B cell (primary cell): ENCODE results near the gene MBOAT7. TPM values are rescaled to one million over a fixed set of nuclear protein-coding genes. Genes with fewer than 3 reads are reported as not detected.

Experiments used
- ATAC-seq: fragments of 200-7000 bp; cut with Tn5 transposase; one replicate; pipeline ENCODE4 v1.10.0; 2021; ENCODE audit warnings: low read depth, mild to moderate bottlenecking, moderate number of reproducible peaks, moderate library complexity
- CTCF ChIA-PET: fragments of 350-600 bp; sonication (Branson Sonifier 250); formaldehyde crosslinking; loops from one replicate; lab custom pipeline; 2021; ENCODE audit warnings: antibody characterized with exemption, inconsistent platforms; lab: Charles Lee
- POLR2A ChIA-PET: fragments of 350-600 bp; sonication (Branson Sonifier 250); formaldehyde crosslinking; loops from one replicate; lab custom pipeline; 2021; ENCODE audit warnings: antibody characterized with exemption; lab: Charles Lee
- DNase-seq: peaks from one replicate; pipeline ENCODE4 v3.0.0; 2013
- H2AFZ ChIP-seq: 2 replicates; pipeline ENCODE4 v1.6.1; 2012; ENCODE audit warnings: mild to moderate bottlenecking, low read depth, low read length; ENCODE audit not compliant: insufficient read depth, poor library complexity, severe bottlenecking
- H3K27ac ChIP-seq, 2 donors: 1 replicate in 1 of 2; 2 replicates in 1 of 2; pipeline ENCODE4 v1.5.1; 2012 to 2013; ENCODE audit warnings: low read length in 2 of 2, mild to moderate bottlenecking in 2 of 2, moderate library complexity in 1 of 2
- H3K27me3 ChIP-seq, 4 experiments: fragments of 200-600 bp in 1 of 4; sonication (generic) in 1 of 4; replicated peaks in 1 of 4; 1 replicate in 2 of 4; 2 replicates in 2 of 4; pipeline versions ENCODE4 v1.6.1 to v1.7.0; 2013 to 2016; ENCODE audit warnings: low read length in 3 of 4, mild to moderate bottlenecking in 2 of 4, mixed read lengths in 1 of 4, moderate library complexity in 1 of 4; ENCODE audit not compliant: insufficient read depth in 4 of 4, control insufficient read depth in 3 of 4; ENCODE audit errors: control extremely low read depth in 1 of 4
- H3K36me3 ChIP-seq, 2 experiments: replicated peaks in 1 of 2; 1 replicate in 1 of 2; 2 replicates in 1 of 2; pipeline versions ENCODE4 v1.6.1 to v1.7.1; 2013; ENCODE audit warnings: low read length in 1 of 2; ENCODE audit not compliant: insufficient read depth in 2 of 2, control insufficient read depth in 1 of 2; ENCODE audit errors: control extremely low read depth in 1 of 2, extremely low read depth in 1 of 2
- H3K4me1 ChIP-seq, 2 donors: fragments of 200-600 bp in 1 of 2; sonication (generic) in 1 of 2; 1 replicate in 1 of 2; 2 replicates in 1 of 2; pipeline versions ENCODE4 v1.5.1 to v1.6.1; 2013 to 2017; ENCODE audit warnings: low read length in 2 of 2; ENCODE audit not compliant: control insufficient read depth in 2 of 2, insufficient read depth in 2 of 2
- H3K4me2 ChIP-seq: replicated peaks from 2 replicates; pipeline ENCODE3; 2012; ENCODE audit warnings: mild to moderate bottlenecking, low read depth, low read length; ENCODE audit not compliant: poor library complexity, severe bottlenecking
- H3K4me3 ChIP-seq, 5 experiments: fragments of 200-600 bp in 1 of 5; sonication (generic) in 1 of 5; 1 replicate in 3 of 5; 2 replicates in 2 of 5; pipeline versions ENCODE4 v1.5.1 to v1.7.0; 2011 to 2016; ENCODE audit warnings: low read length in 4 of 5, mild to moderate bottlenecking in 4 of 5, low read depth in 2 of 5, control low read depth in 1 of 5, moderate library complexity in 1 of 5; ENCODE audit not compliant: insufficient read depth in 1 of 5; ENCODE audit errors: control extremely low read depth in 1 of 5, extremely low read depth in 1 of 5
- H3K79me2 ChIP-seq: fragments of 200-600 bp; sonication (generic); one replicate; pipeline ENCODE4 v1.6.0; 2016; ENCODE audit warnings: low read length; ENCODE audit not compliant: control insufficient read depth, insufficient read depth
- H3K9ac ChIP-seq: fragments of 200-600 bp; sonication (generic); 2 replicates; pipeline ENCODE4 v1.6.1; 2017; ENCODE audit warnings: mild to moderate bottlenecking, low read length, moderate library complexity
- H3K9me3 ChIP-seq, 3 donors: one replicate each; pipeline versions ENCODE4 v1.6.1 to v1.7.1; 2013; ENCODE audit warnings: low read length in 2 of 3; ENCODE audit not compliant: control insufficient read depth in 2 of 3, insufficient read depth in 1 of 3; ENCODE audit errors: control extremely low read depth in 1 of 3
- H4K20me1 ChIP-seq: 2 replicates; pipeline ENCODE4 v1.6.0; 2012; ENCODE audit warnings: mild to moderate bottlenecking, low read length; ENCODE audit not compliant: insufficient read depth, control insufficient read depth, poor library complexity, severe bottlenecking
- H3K27ac Mint-ChIP-seq: one replicate; pipeline ENCODE4 v1.8.0; 2021; ENCODE audit warnings: mixed read lengths
- H3K27me3 Mint-ChIP-seq: one replicate; pipeline ENCODE4 v1.8.0; 2021; ENCODE audit warnings: mixed read lengths
- H3K4me1 Mint-ChIP-seq: one replicate; pipeline ENCODE4 v1.8.0; 2021; ENCODE audit warnings: mixed read lengths
- H3K4me3 Mint-ChIP-seq: one replicate; pipeline ENCODE4 v1.8.0; 2021; ENCODE audit warnings: mixed read lengths
- H3K9me3 Mint-ChIP-seq: one replicate; pipeline ENCODE4 v1.8.0; 2022; ENCODE audit warnings: mixed read lengths; ENCODE audit not compliant: insufficient read depth
- CTCF ChIP-seq: fragments of 200-600 bp; IDR thresholded peaks from one replicate; pipeline ENCODE4 v1.8.0; 2022; ENCODE audit warnings: antibody characterized with exemption, mild to moderate bottlenecking
- EZH2 ChIP-seq: IDR thresholded peaks from 2 replicates; pipeline ENCODE4 v1.6.1; 2012; ENCODE audit warnings: borderline replicate concordance, low read depth, mild to moderate bottlenecking, moderate library complexity, low read length; ENCODE audit not compliant: insufficient read depth, poor library complexity, severe bottlenecking
- WGBS: methylation state at CpG from one replicate; pipeline ENCODE4 v1.1.5; 2013; ENCODE audit warnings: missing lambda C conversion rate; ENCODE audit not compliant: insufficient coverage; 5-methylcytosine and 5-hydroxymethylcytosine counted together
- intact Hi-C: fragments of 100-400 bp; cut with micrococcal nuclease; formaldehyde crosslinking; loops from one replicate; pipeline ENCODE4 v1.10.0; 2022
- polyA plus RNA-seq: library from polyadenylated mRNA; depleted of rRNA; stranded (reverse); fragments of >200 nt; gene quantifications from 2 replicates; pipeline ENCODE4 v1.2.3, GENCODE V29; 2012
- total RNA-seq, 2 donors: library from RNA; stranded (reverse); fragments of 120-200 nt in 1 of 2; gene quantifications; 1 replicate in 1 of 2; 2 replicates in 1 of 2; pipeline versions ENCODE4 v1.2.3 to v1.2.4, GENCODE V29; 2013 to 2022

MBOAT7 gene
- total and polyA plus RNA-seq, 2 donors (not counting 1 experiment from before 2014, with no cell fraction given): 22.3 to 34.8 TPM

- no peaks in the 10 kb centered on the region for H3K9me3 Mint-ChIP-seq
- intact Hi-C loops: no loop called here
- no peak overlapping the region for H3K4me3 ChIP-seq
- peak overlapping the region; percentile 62 for H3K27ac Mint-ChIP-seq
- POLR2A ChIA-PET: interaction anchor here (1.3 to 1.5 kb wide), 2 partner anchors 17 to 19 kb away, joined by 4 to 5 read pairs; partner anchors contain the start of genes MBOAT7 and TSEN34
- peak; percentile 70 for DNase-seq
- H3K4me2 ChIP-seq: peak overlapping the region; percentile 21
- peak overlapping the region; percentile 27 for H3K9ac ChIP-seq
- no peak for TF ChIP-seq CTCF
- no peak for TF ChIP-seq EZH2
- H3K4me1 Mint-ChIP-seq: peaks cover 65% of the 10 kb centered on the region
- no peaks in the 10 kb centered on the region for H3K9me3 ChIP-seq
- H3K4me1 ChIP-seq: peaks cover 30 to 68% of the 10 kb centered on the region in 2 donors
- CTCF ChIA-PET: interaction anchor here (0.6 to 1.3 kb wide), 5 partner anchors 19 to 183 kb away, joined by 3 read pairs; partner anchors contain the start of gene MBOAT7
- peaks cover 77% of the 10 kb centered on the region for H3K79me2 ChIP-seq
- H3K27ac ChIP-seq: peak overlapping the region in 1 of 2 donors; percentile 21
- peaks cover 80% of the 10 kb centered on the region for H4K20me1 ChIP-seq
- H2AFZ ChIP-seq: no peak overlapping the region
- H3K27me3 ChIP-seq: no peaks in the 10 kb centered on the region
- 24% methylated on average over 16 of the region's 18 CpGs for WGBS
- peak; percentile 46 for ATAC-seq
- H3K36me3 ChIP-seq: peaks cover 0 to 47% of the 10 kb centered on the region in 2 experiments
- peak overlapping the region; percentile 18 for H3K4me3 Mint-ChIP-seq
- no peaks in the 10 kb centered on the region for H3K27me3 Mint-ChIP-seq
Observed at GRCh38 chr19:54207983-54208783, 18.8 kb upstream of the MBOAT7 start.

DNA sequence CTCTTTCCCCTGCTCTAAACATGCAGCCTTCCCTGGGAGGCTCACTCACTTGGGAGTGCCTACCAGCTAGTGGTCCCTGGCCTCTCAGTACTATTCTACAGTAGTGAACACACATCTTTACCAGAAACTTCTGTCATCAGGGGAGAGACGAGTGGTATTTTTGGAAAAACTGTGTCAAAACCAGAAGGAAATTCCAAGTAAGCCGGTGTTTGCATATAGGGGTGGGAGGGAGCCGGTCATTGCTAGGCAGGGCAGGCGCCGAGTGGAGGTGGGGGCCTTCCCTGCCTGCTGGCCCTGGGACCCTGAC lies 18.2 kb upstream of the MBOAT7 start:
- Mint-ChIP-seq H3K27ac (peak overlapping the region; percentile 62), H3K9me3 (no peaks in the 10 kb centered on the region), H3K27me3 (no peaks in the 10 kb centered on the region), H3K4me1 (peaks cover 70% of the 10 kb centered on the region), H3K4me3 (peak overlapping the region; percentile 44)
- Histone ChIP-seq H3K9me3 (no peaks in the 10 kb centered on the region), H3K27ac (peak overlapping the region in 1 of 2 donors; percentile 3), H3K4me3 (no peak overlapping the region), H3K4me1 (peaks cover 36 to 73% of the 10 kb centered on the region in 2 donors), H3K79me2 (peaks cover 80% of the 10 kb centered on the region), H3K36me3 (peaks cover under 1 to 52% of the 10 kb centered on the region in 2 experiments), H2AFZ (no peak overlapping the region), H3K9ac (peak overlapping the region; percentile 27), H3K27me3 (no peaks in the 10 kb centered on the region), H4K20me1 (peaks cover 85% of the 10 kb centered on the region), H3K4me2 (peak overlapping the region; percentile 21)
- no peak for TF ChIP-seq EZH2
- TF ChIP-seq CTCF: no peak
- intact Hi-C loops: no loop called here
- DNase-seq (no peak), ATAC-seq (no peak)
- ChIA-PET CTCF (interaction anchor here (0.9 to 1.3 kb wide), 4 partner anchors 21 to 183 kb away, joined by 3 read pairs; no protein-coding TSS in a partner anchor), POLR2A (interaction anchor here (1.3 to 1.5 kb wide), 2 partner anchors 17 to 18 kb away, joined by 4 to 5 read pairs; partner anchors contain the start of genes MBOAT7 and TSEN34)
- WGBS: 18% methylated on average over 5 of the region's 5 CpGs
